GM23338 (cell line): ENCODE measurements around the gene UMOD. TPM values are rescaled to one million over a fixed set of nuclear protein-coding genes. Genes with fewer than 3 reads are reported as not detected.

Experiments
- ATAC-seq: fragments of 200-7000 bp; cut with Tn5 transposase; 3 replicates; pipeline ENCODE4 v1.9.1; 2020
- DNase-seq: peaks from one replicate; pipeline ENCODE4 v3.0.0-alpha.2; 2015; ENCODE audit warnings: low spot score
- H2AFZ ChIP-seq: fragments of 200-600 bp; sonication (generic); 2 replicates; pipeline ENCODE4 v1.8.0; 2016; ENCODE audit warnings: antibody characterized with exemption, mild to moderate bottlenecking, moderate library complexity
- H3F3A ChIP-seq: fragments of 200-600 bp; sonication (generic); replicated peaks from 2 replicates; pipeline ENCODE4 v1.8.0; 2017; ENCODE audit warnings: antibody characterized with exemption, mixed run types, low read depth
- H3K27ac ChIP-seq: fragments of 200-600 bp; sonication (generic); 2 replicates; pipeline ENCODE4 v1.6.1; 2016; ENCODE audit warnings: low read depth
- H3K27me3 ChIP-seq: fragments of 200-600 bp; sonication (generic); 2 replicates; pipeline ENCODE4 v1.8.0; 2016; ENCODE audit warnings: mild to moderate bottlenecking, mixed run types, moderate library complexity; ENCODE audit not compliant: insufficient read depth
- H3K36me3 ChIP-seq: fragments of 200-600 bp; sonication (generic); 2 replicates; pipeline ENCODE4 v1.8.0; 2016; ENCODE audit warnings: mild to moderate bottlenecking; ENCODE audit not compliant: insufficient read depth
- H3K4me1 ChIP-seq: fragments of 200-600 bp; sonication (generic); 2 replicates; pipeline ENCODE4 v1.8.0; 2016; ENCODE audit warnings: mild to moderate bottlenecking, moderate library complexity; ENCODE audit not compliant: insufficient read depth
- H3K4me2 ChIP-seq: fragments of 200-600 bp; sonication (generic); 2 replicates; pipeline ENCODE4 v1.7.1; 2017; ENCODE audit warnings: mixed run types
- H3K4me3 ChIP-seq: fragments of 200-600 bp; sonication (generic); 2 replicates; pipeline ENCODE4 v1.6.1; 2016; ENCODE audit warnings: mixed run types
- H3K79me2 ChIP-seq: fragments of 200-600 bp; sonication (generic); replicated peaks from 2 replicates; pipeline ENCODE4 v1.8.0; 2017; ENCODE audit warnings: mild to moderate bottlenecking; ENCODE audit not compliant: insufficient read depth
- H3K9me2 ChIP-seq: fragments of 200-600 bp; sonication (generic); 2 replicates; pipeline ENCODE4 v1.8.0; 2017; ENCODE audit not compliant: insufficient read depth
- H4K20me1 ChIP-seq: fragments of 200-600 bp; sonication (generic); replicated peaks from 2 replicates; pipeline ENCODE4 v1.8.0; 2017; ENCODE audit warnings: mild to moderate bottlenecking; ENCODE audit not compliant: insufficient read depth
- H3K27ac Mint-ChIP-seq: 2 replicates; pipeline ENCODE4 v1.8.0; 2020; ENCODE audit warnings: inconsistent platforms, mild to moderate bottlenecking, moderate library complexity, mixed read lengths
- H3K27me3 Mint-ChIP-seq: 3 replicates; pipeline ENCODE4 v1.8.0; 2022; ENCODE audit warnings: low read depth, mild to moderate bottlenecking, moderate library complexity, mixed read lengths, inconsistent platforms; ENCODE audit not compliant: insufficient read depth, poor library complexity
- H3K36me3 Mint-ChIP-seq: 3 replicates; pipeline ENCODE4 v1.8.0; 2021; ENCODE audit warnings: low read depth, mild to moderate bottlenecking, inconsistent platforms, moderate library complexity, mixed read lengths
- H3K4me1 Mint-ChIP-seq: 3 replicates; pipeline ENCODE4 v1.8.0; 2020; ENCODE audit warnings: mild to moderate bottlenecking, inconsistent platforms, mixed read lengths
- H3K4me3 Mint-ChIP-seq: 3 replicates; pipeline ENCODE4 v1.8.0; 2021; ENCODE audit warnings: moderate library complexity, mild to moderate bottlenecking, inconsistent platforms, mixed read lengths
- H3K9me3 Mint-ChIP-seq: 3 replicates; pipeline ENCODE4 v1.8.0; 2020; ENCODE audit warnings: moderate library complexity, mild to moderate bottlenecking, inconsistent platforms, mixed read lengths
- EZH2 ChIP-seq: fragments of 200-600 bp; sonication (generic); IDR thresholded peaks from one replicate; pipeline ENCODE4 v1.8.0; 2017; ENCODE audit warnings: antibody characterized with exemption, mild to moderate bottlenecking, low read depth; ENCODE audit not compliant: unreplicated experiment
- JUNB ChIP-seq: IDR thresholded peaks from one replicate; pipeline ENCODE4 v1.6.1; 2016; ENCODE audit warnings: antibody characterized with exemption; ENCODE audit not compliant: unreplicated experiment
- POLR2AphosphoS5 ChIP-seq: IDR thresholded peaks from 2 replicates; pipeline ENCODE4 v1.6.1; 2016; ENCODE audit warnings: antibody characterized with exemption, low read depth
- STAT1 ChIP-seq: IDR thresholded peaks from one replicate; pipeline ENCODE4 v1.6.1; 2016; ENCODE audit warnings: antibody characterized with exemption; ENCODE audit not compliant: unreplicated experiment
- polyA plus RNA-seq: library from polyadenylated mRNA; unstranded; fragments of >200 nt; fragmentation: Nextera tagmentation; extraction: Ambion mirVana; gene quantifications from 2 replicates; pipeline ENCODE4 v1.2.1, GENCODE V29; 2016
- total RNA-seq: library from RNA; depleted of rRNA; stranded (reverse); fragments of >200 nt; shearing (Covaris generic); gene quantifications from 2 replicates; pipeline ENCODE4 v1.2.3, GENCODE V29; 2014
- TF ChIP-seq, protein P1 (sequence below): IDR thresholded peaks from one replicate; pipeline ENCODE4 v1.6.1; 2018; ENCODE audit warnings: antibody characterized with exemption; ENCODE audit not compliant: unreplicated experiment
- TF ChIP-seq, protein P2 (sequence below): fragments of 250-450 bp; sonication (Bioruptor Pico); IDR thresholded peaks from 2 replicates; pipeline ENCODE4 v1.5.0; 2020; ENCODE audit warnings: mild to moderate bottlenecking, moderate library complexity
- TF ChIP-seq, protein P3 (sequence below): IDR thresholded peaks from 2 replicates; pipeline ENCODE4 v1.6.1; 2016; ENCODE audit warnings: antibody characterized with exemption
- TF ChIP-seq, protein P4 (sequence below), 2 experiments: fragments of 200-600 bp in 1 of 2; sonication (generic) in 1 of 2; conservative IDR thresholded peaks; 2 replicates each; pipeline versions ENCODE4 v1.5.1 to v1.6.1; 2016 to 2017; ENCODE audit warnings: antibody characterized with exemption in 2 of 2, low read depth in 2 of 2, mild to moderate bottlenecking in 2 of 2, moderate library complexity in 1 of 2

UMOD gene
- total and polyA plus RNA-seq, 2 experiments from 2014 or later, result not detected

DNA sequence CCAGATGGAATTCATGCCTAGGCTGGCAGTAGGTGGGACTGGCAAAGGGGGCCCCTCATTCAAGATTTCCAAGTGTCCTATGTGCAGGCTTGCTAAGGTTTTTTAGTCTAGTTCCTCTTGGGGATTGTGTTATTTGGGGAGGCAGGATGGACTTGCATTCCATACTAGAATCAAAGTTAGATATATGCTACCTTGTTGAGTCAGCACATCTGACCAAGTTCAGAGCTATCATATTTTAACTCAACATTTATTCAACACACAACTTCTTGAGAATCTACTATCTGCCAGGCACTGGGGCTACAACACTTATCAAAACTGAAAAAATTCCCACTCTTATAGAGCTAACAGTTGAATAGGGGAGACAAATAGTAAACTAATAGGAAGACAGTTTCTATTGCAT lies 31.9 kb downstream of the UMOD start:
- TF ChIP-seq, protein P1, sequence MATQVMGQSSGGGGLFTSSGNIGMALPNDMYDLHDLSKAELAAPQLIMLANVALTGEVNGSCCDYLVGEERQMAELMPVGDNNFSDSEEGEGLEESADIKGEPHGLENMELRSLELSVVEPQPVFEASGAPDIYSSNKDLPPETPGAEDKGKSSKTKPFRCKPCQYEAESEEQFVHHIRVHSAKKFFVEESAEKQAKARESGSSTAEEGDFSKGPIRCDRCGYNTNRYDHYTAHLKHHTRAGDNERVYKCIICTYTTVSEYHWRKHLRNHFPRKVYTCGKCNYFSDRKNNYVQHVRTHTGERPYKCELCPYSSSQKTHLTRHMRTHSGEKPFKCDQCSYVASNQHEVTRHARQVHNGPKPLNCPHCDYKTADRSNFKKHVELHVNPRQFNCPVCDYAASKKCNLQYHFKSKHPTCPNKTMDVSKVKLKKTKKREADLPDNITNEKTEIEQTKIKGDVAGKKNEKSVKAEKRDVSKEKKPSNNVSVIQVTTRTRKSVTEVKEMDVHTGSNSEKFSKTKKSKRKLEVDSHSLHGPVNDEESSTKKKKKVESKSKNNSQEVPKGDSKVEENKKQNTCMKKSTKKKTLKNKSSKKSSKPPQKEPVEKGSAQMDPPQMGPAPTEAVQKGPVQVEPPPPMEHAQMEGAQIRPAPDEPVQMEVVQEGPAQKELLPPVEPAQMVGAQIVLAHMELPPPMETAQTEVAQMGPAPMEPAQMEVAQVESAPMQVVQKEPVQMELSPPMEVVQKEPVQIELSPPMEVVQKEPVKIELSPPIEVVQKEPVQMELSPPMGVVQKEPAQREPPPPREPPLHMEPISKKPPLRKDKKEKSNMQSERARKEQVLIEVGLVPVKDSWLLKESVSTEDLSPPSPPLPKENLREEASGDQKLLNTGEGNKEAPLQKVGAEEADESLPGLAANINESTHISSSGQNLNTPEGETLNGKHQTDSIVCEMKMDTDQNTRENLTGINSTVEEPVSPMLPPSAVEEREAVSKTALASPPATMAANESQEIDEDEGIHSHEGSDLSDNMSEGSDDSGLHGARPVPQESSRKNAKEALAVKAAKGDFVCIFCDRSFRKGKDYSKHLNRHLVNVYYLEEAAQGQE, result no peak
- TF ChIP-seq POLR2AphosphoS5, result no peak
- TF ChIP-seq, protein P2, sequence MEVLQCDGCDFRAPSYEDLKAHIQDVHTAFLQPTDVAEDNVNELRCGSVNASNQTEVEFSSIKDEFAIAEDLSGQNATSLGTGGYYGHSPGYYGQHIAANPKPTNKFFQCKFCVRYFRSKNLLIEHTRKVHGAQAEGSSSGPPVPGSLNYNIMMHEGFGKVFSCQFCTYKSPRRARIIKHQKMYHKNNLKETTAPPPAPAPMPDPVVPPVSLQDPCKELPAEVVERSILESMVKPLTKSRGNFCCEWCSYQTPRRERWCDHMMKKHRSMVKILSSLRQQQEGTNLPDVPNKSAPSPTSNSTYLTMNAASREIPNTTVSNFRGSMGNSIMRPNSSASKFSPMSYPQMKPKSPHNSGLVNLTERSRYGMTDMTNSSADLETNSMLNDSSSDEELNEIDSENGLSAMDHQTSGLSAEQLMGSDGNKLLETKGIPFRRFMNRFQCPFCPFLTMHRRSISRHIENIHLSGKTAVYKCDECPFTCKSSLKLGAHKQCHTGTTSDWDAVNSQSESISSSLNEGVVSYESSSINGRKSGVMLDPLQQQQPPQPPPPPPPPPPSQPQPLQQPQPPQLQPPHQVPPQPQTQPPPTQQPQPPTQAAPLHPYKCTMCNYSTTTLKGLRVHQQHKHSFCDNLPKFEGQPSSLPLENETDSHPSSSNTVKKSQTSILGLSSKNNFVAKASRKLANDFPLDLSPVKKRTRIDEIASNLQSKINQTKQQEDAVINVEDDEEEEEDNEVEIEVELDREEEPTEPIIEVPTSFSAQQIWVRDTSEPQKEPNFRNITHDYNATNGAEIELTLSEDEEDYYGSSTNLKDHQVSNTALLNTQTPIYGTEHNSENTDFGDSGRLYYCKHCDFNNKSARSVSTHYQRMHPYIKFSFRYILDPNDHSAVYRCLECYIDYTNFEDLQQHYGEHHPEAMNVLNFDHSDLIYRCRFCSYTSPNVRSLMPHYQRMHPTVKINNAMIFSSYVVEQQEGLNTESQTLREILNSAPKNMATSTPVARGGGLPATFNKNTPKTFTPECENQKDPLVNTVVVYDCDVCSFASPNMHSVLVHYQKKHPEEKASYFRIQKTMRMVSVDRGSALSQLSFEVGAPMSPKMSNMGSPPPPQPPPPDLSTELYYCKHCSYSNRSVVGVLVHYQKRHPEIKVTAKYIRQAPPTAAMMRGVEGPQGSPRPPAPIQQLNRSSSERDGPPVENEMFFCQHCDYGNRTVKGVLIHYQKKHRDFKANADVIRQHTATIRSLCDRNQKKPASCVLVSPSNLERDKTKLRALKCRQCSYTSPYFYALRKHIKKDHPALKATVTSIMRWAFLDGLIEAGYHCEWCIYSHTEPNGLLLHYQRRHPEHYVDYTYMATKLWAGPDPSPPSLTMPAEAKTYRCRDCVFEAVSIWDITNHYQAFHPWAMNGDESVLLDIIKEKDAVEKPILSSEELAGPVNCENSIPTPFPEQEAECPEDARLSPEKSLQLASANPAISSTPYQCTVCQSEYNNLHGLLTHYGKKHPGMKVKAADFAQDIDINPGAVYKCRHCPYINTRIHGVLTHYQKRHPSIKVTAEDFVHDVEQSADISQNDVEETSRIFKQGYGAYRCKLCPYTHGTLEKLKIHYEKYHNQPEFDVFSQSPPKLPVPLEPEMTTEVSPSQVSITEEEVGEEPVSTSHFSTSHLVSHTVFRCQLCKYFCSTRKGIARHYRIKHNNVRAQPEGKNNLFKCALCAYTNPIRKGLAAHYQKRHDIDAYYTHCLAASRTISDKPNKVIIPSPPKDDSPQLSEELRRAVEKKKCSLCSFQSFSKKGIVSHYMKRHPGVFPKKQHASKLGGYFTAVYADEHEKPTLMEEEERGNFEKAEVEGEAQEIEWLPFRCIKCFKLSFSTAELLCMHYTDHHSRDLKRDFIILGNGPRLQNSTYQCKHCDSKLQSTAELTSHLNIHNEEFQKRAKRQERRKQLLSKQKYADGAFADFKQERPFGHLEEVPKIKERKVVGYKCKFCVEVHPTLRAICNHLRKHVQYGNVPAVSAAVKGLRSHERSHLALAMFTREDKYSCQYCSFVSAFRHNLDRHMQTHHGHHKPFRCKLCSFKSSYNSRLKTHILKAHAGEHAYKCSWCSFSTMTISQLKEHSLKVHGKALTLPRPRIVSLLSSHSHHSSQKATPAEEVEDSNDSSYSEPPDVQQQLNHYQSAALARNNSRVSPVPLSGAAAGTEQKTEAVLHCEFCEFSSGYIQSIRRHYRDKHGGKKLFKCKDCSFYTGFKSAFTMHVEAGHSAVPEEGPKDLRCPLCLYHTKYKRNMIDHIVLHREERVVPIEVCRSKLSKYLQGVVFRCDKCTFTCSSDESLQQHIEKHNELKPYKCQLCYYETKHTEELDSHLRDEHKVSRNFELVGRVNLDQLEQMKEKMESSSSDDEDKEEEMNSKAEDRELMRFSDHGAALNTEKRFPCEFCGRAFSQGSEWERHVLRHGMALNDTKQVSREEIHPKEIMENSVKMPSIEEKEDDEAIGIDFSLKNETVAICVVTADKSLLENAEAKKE (CRISPR knock-in tag), result no peak
- TF ChIP-seq, protein P3, sequence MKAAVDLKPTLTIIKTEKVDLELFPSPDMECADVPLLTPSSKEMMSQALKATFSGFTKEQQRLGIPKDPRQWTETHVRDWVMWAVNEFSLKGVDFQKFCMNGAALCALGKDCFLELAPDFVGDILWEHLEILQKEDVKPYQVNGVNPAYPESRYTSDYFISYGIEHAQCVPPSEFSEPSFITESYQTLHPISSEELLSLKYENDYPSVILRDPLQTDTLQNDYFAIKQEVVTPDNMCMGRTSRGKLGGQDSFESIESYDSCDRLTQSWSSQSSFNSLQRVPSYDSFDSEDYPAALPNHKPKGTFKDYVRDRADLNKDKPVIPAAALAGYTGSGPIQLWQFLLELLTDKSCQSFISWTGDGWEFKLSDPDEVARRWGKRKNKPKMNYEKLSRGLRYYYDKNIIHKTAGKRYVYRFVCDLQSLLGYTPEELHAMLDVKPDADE, result no peak
- TF ChIP-seq, protein P4, sequence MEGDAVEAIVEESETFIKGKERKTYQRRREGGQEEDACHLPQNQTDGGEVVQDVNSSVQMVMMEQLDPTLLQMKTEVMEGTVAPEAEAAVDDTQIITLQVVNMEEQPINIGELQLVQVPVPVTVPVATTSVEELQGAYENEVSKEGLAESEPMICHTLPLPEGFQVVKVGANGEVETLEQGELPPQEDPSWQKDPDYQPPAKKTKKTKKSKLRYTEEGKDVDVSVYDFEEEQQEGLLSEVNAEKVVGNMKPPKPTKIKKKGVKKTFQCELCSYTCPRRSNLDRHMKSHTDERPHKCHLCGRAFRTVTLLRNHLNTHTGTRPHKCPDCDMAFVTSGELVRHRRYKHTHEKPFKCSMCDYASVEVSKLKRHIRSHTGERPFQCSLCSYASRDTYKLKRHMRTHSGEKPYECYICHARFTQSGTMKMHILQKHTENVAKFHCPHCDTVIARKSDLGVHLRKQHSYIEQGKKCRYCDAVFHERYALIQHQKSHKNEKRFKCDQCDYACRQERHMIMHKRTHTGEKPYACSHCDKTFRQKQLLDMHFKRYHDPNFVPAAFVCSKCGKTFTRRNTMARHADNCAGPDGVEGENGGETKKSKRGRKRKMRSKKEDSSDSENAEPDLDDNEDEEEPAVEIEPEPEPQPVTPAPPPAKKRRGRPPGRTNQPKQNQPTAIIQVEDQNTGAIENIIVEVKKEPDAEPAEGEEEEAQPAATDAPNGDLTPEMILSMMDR (conservative IDR thresholded peaks at IDR 0.05; ENCODE audit: low read depth in 2 of 2), result no peak
- no peak for TF ChIP-seq STAT1
- no peak for TF ChIP-seq JUNB
- no peak for TF ChIP-seq EZH2
- no peaks in the 10 kb centered on the region for H3K27me3 ChIP-seq
- H3K36me3 ChIP-seq, result no peaks in the 10 kb centered on the region
- Mint-ChIP-seq H3K9me3 (no peaks in the 10 kb centered on the region), H3K4me1 (0 out of 3 replicates have a peak, but pooled peaks cover 2% of the 10 kb centered on the region), H3K4me3 (no peak overlapping the region), H3K27me3 (no peaks in the 10 kb centered on the region), H3K36me3 (no peaks in the 10 kb centered on the region), H3K27ac (no peak overlapping the region)
- H3K4me3 ChIP-seq, result no peak overlapping the region
- no peak overlapping the region for H2AFZ ChIP-seq
- H3K27ac ChIP-seq, result no peak overlapping the region
- no peak overlapping the region for H3K4me2 ChIP-seq
- ATAC-seq (no peak), DNase-seq (no peak)
- H3K4me1 ChIP-seq, result no peaks in the 10 kb centered on the region
- H3F3A ChIP-seq, result no peaks in the 10 kb centered on the region
- no peaks in the 10 kb centered on the region for H4K20me1 ChIP-seq
- peaks cover 3% of the 10 kb centered on the region for H3K9me2 ChIP-seq
- H3K79me2 ChIP-seq, result no peaks in the 10 kb centered on the region
